Activated gamma-delta T cell (primary cell): ENCODE measurements around the gene OR6A2.
"Not testable (repeated sequence)": the region's sequence is repeated elsewhere in the genome, so short reads cannot be mapped to it uniquely, and the experiment has no call there.

Experiments
- DNase-seq: peaks from one replicate; lab custom pipeline; 2025; lab: John Stamatoyannopoulos, UW
- total RNA-seq, 2 donors: gene quantifications; one replicate each; lab custom pipeline; 2026; lab: John Stamatoyannopoulos, UW

The OR6A2 gene
- total RNA-seq = 0 reads per million in 2 donors

DNA sequence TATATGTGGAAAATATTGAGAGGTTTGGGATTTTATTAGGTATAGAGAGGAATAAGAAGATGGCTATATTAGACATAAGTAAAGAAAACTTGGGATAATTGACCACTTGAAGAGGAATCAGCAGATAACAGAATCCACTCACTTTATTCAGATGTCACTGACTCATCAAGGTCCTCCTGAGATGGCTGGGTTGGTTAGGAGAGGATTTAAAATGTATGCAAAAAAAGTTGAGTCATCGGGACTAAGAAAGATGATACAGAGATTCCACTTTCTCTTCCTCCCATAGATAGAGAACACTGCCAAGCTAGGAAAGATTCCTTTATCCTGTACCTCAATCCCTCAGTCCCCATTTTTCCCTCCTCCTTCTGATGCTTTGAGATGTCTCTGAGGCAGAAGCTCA lies at the start of gene OR6A2:
Gene OR6A2 (minus strand): TSS at position 288 of the 400 bp plus-strand sequence. CDS start 3,981 bp downstream, outside the sequence.
- no peak for DNase-seq

DNA sequence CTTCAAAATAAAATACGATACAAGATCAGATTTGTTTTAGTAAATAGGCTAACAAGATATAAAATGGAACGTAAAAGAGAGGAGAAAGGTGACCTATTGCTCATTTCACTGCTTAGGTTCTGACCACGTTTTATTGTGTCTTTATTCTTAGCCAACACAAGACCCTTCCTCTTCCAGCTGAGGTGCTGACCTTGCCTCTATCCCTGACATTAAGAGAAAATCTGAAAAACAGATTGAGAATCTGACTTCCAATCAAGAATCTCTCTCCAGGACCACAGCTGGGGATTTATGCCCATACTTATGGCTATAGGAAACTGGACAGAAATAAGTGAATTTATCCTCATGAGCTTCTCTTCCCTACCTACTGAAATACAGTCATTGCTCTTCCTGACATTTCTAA lies 45.9 kb upstream of the OR6A2 start, which contains the start of gene OR10A5:
Gene OR10A5 (plus strand): TSS at position 301 of the 400 bp plus-strand sequence. CDS start 0 bp downstream, at position 301.
- no peak for DNase-seq

DNA sequence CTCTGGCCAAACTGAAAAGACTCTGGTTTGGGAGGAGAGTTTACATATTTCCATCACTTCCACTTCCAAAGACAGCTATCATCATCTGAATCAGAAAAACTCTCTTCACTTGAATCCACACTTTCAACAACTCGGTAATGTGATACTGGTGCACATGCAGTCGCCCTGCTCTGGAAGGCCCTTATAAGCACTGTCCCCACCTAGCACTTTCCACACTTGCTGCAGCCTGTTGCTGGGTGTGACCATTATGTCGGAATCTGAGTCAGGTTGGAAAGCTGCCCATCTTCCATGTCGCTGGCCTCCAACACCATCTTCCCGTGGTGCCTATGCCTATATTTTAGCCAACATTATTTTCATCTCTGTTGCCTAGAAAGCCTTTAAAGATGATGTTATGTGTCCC lies 44.9 kb upstream of the OR6A2 start:
- DNase-seq = no peak

DNA sequence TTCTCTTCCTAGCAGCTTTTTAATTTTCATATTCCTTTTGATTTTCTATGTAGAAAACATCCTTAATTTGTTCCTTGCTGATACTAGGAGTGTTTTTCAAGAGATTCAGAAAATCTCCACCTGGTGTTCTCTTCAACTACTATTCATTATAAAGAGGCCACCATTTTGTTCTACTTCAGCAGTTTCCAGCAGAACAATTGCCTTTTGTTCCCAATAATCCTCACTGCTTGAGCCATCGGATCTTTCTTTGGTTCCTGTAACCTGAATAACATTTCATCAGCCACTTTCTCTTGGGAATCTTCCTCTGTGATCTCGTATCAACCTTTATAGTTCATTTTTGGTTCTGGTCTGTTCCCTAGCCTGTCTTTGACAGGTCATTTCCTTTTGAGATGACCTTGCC lies 44.2 kb upstream of the OR6A2 start:
- no peak for DNase-seq

DNA sequence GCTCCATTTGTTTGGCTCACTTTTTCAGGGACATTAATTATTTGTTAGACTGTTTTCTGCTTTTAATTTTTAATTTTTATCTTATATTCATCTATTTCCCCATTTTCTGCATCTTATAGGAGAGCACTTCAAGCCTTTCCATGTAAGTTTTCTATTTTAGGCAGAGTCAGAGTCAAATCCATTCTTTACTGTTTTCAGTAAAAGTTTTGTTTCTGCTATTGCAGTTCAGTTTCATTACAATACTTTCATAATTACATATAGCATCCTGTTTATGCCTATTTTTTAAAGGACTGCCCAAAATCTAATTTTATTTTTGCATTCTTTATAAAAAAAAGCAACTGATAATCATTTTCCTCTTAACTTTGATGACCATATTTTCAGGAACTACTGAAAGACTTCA lies 42.2 kb upstream of the OR6A2 start:
- no peak for DNase-seq

DNA sequence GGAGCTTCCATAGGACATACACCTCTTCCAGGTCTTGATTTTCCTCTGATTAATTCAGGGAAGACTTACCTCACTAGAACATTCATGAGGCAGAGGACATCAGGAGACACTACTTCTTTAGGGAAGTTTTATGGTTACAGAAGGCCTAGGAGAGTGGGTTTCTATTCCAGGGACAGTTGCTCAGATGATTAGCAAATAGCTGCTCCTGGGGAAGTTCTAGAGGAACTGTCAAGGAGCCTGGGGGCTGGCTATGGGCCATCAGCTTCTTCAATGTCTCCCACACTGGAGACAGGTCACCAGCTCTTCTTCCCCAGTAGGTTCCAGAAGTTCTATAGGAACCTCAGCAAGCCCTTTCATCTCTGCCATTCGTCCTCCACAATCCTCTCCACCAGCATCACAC lies 34.5 kb upstream of the OR6A2 start:
- no peak for DNase-seq

DNA sequence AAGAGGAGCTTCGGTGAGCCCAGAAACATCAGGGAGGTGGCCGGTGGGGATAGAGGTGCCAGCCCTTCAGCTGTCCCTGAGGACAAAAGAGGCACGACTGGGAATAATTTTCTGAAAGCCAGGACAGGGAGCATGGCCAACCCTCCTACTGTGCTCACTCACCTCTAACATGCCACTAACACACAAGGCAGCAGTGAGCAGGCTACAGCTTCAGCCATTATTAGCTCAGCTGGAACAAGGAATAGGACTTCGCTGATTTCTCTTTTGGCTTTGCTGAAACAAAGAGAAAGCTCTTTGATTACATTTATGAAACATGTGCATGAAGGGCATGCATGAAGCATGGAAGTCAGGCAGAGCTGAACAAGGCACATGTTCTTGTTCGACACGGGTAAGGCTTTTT lies 33.9 kb upstream of the OR6A2 start:
- no peak for DNase-seq

DNA sequence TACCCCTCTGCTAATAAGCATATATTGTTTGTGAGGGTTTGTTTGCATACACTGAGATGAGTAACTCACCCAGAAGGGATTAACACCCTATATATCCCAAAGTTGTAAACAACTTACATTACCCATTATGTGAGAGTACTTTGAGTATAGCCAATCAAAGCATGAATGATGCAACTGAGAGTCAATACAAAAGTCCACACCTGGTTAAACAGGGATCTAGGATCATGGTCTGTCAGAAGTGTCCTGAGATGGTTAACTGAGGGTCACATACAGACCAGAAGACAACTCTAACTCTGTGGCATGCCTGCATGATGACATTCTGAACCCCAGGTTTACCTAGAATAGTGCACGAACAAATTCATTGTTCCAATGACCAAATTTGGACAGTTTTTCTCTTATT lies 28.6 kb upstream of the OR6A2 start:
- DNase-seq = no peak

DNA sequence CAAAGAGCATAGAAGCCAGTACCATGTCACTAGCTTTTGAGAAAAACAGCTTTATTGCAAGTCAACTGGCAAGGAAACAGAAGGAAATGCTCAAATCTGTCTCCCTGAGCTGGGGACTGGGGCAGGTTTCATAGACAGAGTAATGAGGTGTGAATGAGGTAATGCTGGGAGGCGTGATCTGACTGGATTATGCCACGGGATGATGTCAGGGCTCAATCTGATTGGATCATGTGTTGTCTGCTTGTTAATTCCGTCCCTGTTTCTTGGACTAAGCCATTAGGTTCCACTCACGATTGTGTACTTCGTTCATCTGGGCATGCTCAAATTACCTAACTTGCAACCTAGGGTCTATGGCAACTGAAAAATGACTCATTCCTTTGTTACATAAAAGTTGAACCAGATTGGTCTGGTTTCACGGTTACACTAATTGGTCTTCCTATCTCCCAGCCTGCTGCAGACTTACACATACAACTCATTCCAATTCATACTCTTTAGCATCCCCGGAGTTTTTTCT lies 25.8 kb upstream of the OR6A2 start:
- no peak for DNase-seq

DNA sequence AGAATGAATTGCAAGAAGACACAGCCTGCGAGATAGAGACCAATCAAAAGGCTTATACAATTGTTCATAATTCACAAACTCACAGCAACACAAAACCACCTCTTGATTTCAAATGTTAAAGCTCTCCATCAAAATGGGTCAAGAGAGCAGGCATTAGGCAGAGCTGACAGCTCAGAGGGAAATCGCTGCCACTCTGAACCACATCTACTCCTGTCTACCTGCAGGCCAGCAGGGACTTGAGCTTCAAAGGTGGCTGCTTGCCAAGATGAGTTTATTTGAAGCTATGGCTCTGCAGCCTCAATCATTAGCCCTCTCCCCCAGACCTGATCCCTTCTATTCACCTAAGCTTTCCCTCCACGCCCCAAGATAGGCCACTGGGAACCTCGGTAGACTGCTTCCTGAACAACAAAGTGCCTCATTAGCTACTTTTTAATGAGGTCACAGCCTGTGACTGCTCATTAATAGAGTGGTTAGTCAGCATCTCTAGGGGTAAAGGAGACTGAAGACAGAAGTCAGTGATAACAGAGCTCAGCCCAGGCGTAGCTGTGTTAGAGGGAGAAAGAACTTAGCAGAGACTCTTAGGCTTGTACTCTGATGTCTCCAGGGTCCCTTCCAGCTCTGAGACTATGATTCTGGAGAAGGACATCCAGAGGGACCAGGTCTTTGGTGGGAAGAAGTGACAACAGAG lies 24.8 kb upstream of the OR6A2 start:
- DNase-seq = no peak

DNA sequence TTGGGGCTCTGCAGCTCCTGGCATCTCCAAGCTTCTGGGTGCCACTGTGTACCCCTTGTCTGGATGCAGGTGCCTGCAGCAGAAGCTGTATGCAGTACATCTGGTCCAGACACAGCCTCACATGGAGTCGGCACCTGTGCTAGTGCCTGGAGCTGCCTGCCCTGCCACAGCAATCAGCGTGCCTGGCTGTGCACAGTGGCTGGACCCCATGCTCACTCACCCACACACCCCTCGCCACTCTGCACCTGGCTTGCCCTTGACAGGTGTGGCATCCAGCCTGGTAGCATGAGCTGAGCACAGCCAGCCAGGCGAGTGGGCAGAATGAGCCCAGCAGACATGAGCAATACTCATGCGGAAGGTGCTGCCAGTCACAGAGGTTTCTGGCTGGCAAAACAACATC lies 19.5 kb upstream of the OR6A2 start:
- DNase-seq = no peak

DNA sequence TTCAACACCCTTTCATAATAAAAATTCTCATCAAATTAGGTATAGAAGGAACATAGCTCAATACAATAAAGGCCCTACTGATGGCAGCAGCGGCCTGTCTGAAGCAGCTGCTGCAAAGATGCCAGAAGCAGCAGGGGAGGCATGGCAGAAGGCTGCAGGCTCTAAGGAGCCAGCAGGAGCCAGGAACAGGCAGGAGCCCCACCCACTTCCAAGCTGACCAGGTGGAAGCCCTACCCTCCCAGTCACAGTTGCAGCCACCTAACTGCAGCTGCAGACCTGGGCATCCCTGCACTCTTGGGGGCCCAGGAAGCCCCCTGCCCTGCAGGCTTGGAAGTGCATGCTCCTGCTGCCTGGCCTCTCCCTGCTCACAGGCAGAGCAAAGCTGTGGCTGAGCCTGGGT lies 18.2 kb upstream of the OR6A2 start:
- no peak for DNase-seq

DNA sequence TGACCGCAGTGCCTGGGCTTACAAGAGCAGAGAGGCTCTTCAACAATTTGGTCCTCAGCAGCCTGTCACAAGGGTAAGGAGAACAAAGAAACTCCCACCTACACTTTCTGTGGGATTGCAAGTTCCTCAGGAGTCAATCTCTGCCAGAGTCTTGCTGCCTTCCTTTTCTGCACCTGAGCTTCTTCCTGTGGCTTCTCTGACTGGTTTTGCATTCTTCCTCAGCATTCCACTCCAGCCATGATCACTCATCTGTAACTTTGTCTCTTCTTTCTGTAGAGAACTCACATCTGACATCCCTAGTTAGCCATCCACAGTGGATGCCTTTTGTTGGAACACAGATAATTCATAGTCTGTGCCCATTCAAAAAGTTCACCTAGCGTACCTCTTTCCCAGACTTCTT lies 14.2 kb upstream of the OR6A2 start:
- DNase-seq = no peak

DNA sequence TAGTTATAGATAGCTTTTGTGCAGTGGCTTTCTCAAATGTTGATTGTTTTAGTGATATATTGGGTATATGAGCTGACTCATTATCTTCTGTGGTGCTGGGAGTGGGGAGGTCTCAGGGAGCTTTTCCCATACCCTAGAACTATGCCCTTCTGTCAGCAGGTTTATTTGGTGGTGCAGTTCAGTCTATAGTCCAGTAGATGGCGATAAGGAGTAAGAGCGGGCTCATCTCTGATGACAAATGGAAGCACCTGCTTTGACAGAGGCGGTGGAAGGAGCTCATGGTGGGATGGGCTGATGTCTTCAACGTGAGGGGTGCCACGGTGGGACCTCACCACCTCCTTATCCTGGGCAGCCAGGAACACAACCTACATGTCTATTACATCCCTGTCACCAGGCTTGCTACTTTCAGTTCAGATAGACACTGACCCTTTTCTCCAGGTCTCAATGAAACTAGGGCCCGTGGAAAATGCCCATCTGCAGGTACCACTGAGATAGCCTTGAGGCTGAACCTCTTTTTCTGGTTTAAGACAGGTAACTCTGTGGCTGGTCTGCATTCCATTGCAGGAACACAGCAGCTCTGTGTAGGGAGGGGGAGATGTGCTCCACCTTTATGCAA lies 13.0 kb upstream of the OR6A2 start:
- DNase-seq = no peak

DNA sequence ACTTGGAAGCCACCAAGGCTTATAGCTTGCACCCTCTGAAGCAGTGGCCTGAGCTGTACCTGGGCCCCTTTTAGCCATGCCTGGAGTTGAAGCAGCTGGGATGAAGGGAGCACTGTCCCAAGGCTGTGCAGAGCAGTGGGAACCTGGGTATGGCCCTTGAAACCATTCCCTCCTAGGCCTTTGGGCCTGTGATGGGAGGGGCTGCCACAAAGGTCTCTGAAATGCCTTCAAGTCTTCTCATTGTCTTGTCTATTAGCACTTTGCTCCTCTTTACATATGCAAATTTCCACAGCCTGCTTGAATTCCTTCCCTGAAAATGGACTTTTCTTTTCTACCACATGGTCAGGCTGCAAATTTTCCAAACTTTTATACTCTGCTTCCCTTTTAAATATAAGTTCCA lies 1.6 kb upstream of the OR6A2 start:
- not testable (repeated sequence) for DNase-seq

DNA sequence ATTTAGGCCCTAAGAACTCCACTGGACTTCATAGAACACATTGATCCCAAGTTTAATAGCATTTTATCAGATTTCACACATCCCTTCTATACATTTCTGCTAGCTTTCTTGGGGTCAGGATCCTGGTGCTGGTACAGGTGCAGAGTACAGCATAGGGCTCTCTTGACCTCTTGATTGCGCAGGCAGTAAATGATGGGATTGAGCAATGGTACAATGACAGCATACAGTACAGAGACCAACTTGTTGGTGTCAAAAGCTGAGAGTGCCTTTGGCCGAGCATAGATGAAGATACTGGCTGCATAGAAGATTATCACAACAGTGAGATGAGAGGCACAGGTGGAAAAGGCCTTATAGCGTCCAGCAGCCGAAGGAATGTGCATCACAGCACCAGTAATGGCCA lies 4.8 kb downstream of the OR6A2 start:
- no peak for DNase-seq

DNA sequence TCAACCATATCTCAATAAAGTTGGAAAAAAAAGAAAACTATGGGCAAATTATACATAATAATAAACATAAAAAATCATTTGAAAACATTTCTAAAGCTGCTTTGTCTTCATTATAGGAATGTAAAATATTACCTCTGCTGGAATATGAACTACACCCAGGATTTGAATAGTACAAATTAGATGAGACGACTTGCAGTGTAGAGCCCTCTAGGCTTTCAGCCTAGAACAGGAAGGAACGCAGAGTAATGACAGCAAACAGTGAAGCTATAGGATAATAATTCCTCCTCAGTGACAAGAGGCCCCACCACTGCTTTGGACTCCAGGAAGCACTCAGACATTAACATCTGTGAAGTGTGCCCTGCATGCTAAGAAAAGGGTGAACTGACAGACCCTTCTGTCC lies 8.9 kb downstream of the OR6A2 start:
- DNase-seq = no peak

DNA sequence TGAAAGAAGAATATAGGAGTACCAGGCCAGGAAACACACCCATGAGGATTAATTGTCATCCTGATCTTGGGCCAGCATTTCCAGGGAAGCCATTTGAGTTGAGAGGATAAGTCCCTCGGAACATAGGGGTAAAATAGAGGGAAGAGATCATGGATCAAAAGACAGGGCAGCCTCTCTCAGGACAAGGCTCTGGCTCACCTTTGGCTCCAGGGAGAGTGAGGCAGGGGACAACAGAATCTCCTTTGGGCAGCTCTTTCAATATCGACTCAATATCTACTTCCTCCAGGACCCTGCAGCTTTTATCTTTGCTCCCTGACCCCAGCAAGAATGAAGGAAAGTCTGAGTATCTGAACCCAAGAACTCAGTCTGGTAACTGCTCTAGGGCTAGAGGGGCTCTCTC lies 16.8 kb downstream of the OR6A2 start, which contains the start of gene OR2AG1:
Gene OR2AG1 (plus strand): TSS at position 301 of the 400 bp plus-strand sequence. CDS start 2,018 bp downstream, outside the sequence.
- no peak for DNase-seq

DNA sequence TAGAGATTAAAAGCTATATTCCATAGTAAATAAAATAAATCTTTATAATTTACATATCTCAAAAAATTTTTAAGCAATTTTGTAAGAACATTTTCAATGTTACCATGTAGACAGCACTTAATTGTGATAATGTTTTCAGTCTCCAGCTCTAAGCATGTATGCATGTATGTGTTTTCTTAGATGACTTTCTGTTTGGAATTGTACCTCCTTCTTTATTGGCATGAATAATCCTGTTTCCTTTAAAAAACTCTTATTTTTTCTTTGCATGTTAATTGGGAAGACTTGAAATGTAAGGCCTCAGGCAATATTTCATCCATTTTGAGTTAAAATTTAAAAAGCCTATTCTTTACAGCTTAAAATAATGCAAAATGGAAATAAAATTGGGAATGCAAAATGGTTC lies 18.7 kb downstream of the OR6A2 start:
- no peak for DNase-seq

DNA sequence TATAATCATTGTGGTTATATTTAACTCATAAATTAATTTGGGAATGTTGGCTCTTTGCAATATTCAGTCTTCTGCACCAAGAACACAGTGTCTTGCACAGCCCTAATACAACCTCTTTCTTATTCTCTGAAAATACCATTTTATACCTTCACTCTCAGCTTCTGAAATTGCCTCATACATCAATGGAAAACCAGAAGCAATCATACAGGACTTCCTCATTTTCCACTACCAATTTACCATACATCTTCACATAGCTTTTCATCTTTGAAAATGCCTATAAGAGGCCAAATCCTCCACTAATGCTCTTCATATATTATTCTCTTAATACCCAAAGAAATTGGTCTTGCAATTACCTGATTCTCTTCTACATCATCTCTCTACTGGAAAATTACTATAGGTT lies 21.0 kb downstream of the OR6A2 start:
- no peak for DNase-seq

DNA sequence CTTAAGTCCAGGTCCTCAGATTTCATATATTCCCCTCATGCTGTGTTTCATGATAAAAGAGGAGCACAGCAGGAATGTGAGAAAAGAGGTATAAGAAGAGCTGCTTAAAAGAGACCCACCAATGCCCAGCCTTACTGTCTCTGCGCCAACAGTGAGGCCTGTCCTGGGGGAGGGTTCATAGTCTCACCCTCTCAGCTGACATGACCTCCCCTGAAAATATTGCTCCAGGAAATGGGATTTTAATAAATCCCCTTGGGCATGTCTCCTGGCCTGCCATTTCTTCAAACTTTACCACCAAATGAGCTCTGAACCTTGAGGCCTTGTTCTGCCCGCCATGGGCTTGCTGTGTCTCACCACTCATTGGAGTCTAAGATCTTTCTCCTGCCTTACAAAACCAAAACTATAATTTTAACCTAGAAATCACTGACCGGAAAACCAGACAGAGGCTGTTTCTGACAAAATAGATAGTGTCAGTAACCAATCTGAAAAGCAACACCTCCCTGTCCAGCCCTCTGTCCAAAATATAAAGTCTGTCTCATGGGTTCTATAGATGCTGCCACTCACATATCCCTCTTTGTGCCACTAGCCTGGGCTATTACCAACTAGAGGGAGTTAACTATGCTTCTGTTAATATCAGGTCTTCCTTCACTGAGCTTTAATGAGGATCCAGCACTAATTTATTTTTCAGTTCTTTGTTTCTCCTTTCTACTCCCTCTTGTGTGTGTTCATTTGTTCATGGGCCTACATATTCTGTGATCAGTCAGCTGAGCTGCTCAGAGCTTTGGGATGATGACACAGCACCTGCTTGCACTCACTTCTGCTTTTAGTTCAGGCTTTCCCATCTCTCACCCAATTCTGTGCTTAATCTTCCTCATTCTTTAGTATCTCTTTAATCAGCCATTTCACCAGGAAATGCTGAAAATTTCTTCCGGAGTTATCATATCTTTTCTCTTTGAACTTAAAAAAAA lies 27.3 kb downstream of the OR6A2 start, which contains the start of gene OR2AG2:
Gene OR2AG2 (minus strand): TSS at position 51 of the 968 bp plus-strand sequence. CDS start 3,019 bp downstream, outside the sequence.
- no peak for DNase-seq

DNA sequence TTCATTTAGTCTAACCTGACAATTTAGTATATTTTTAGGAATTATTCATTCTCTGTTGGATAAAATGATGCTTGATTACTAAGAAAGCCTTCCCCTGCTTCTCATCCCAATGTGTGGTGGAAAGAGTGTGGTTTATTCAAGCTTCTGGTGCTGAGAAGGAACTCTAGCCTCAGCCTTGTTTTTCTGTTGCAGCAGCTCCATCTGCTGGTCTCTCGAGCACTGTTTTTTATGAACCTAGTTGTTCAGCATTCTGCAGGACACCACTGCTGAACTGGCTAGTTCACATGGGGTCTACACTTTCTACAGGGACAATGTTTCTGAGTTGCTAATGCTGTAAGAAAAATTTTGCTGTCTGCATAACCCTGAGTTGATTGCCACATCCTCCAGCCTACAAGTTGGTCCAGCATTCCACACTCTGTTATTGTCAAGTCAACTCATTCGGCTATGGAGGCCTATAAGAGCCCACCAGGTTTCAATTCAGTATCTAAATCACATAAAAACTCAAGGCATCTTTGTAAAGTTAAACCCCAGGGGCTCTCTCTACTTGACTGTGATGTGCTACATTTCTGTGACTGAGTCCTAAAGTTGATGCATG lies 42.0 kb downstream of the OR6A2 start:
- DNase-seq = no peak
